ENCODE measurements around the gene DOK6. TPM values are rescaled to one million over a fixed set of nuclear protein-coding genes. Genes with fewer than 3 reads are reported as not detected.

DOK6 gene
- polyA plus RNA-seq, 4 donors = 15.5 to 18.1 (median 17.0) TPM

GRCh38 chr18:69725855-69726508 is 325.3 kb downstream of the DOK6 start:
- no peak for DNase-seq (ENCODE audit: low read depth in 4 of 4, low spot score in 2 of 4)

DNA sequence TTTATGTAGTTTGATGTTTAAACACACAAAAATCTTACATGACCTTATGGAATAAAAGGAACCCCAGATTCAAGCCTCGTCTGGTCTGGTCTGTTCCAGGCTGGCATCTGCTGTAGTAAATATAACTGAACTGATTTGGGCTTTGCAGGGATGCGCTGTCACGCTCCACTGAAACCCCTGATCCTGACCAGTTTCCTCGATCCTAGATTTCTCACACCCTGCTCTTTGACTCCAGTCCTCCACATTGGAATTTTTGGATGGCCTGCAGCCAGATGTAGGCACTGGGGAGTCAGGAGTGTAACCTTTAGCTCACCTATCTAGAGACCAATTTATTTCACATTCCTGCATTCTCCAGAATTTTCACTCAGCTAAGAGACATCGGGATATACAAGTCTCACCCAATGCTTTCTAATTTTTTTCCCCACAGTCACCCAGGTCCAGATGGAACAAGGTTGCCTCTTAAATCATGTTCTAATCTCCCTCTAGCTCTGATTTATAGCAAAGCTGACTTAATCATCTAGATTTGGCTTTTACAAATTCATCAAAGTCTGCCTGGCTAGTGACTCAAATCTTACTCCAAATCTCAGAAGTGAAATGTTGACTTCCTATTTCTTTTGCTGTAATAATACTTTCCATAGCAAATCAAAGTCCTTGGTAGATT is 327.4 kb downstream of the DOK6 start:
- no peak for DNase-seq (ENCODE audit: low read depth in 4 of 4, low spot score in 2 of 4)

DNA sequence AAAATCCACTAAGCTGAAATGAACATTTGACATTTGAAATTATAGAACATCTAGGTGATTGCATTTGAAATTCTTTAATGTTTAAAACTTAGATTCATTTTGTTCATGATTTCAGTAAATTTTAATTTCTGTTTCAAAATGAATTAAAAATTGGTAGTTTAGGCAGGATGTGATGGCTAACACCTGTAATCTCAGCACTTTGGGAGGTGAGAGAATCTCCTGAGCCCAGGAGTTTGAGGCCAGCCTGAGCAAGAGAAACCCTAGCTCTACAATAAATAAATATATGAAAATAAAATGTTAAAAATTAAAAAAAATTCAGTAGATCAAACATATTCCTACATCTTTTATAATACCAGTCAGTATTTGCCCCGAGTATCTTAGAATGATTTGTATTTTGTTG is 330.0 kb downstream of the DOK6 start:
- DNase-seq (ENCODE audit: low read depth in 4 of 4, low spot score in 2 of 4) = no peak

DNA sequence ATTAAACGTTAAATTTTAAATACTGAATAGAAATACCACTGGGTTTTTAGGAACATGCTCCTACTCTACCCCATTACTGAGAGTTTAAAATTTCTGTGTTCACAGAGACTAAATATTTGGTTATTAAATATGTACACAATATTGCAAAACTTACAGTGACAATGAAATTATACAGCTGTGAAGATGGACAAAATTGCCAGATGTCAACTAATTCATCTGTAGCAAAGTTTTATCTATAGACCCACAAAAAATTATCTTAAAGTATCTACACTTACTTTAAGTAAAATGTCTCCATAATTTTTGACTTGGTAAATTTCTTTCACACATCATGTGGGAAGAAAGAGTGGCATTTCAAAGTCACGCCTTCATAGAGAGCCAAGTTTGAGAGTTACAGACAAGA is 333.8 kb downstream of the DOK6 start:
- no peak for DNase-seq (ENCODE audit: low read depth in 4 of 4, low spot score in 2 of 4)

- DNase-seq (ENCODE audit: low read depth in 4 of 4, low spot score in 2 of 4) = no peak
These were observed 336.0 kb downstream of the DOK6 start for GRCh38 chr18:69736730-69737129.

DNA sequence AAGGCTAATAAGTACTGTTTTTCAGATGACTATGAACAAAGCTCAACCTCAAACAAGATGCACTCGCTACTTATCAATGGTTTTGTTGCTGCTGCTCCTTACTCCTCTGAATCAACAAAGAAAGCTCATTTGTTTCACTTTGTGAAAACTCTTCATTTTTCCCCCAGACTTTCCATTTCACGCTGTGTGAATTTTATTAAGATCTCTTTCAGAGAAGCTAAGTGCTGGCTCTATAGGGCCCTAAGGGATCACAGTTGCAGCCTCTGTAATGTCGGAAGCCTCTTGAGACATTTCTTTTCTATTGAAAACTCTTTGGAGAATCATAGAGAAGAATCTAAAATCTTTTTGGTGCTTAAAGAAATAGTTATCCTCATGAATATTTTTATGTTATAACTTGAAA is 337.2 kb downstream of the DOK6 start:
- DNase-seq (ENCODE audit: low read depth in 4 of 4, low spot score in 2 of 4) = no peak

GRCh38 chr18:69747388-69747787 is 346.7 kb downstream of the DOK6 start:
- DNase-seq (ENCODE audit: low read depth in 4 of 4, low spot score in 2 of 4) = no peak

DNA sequence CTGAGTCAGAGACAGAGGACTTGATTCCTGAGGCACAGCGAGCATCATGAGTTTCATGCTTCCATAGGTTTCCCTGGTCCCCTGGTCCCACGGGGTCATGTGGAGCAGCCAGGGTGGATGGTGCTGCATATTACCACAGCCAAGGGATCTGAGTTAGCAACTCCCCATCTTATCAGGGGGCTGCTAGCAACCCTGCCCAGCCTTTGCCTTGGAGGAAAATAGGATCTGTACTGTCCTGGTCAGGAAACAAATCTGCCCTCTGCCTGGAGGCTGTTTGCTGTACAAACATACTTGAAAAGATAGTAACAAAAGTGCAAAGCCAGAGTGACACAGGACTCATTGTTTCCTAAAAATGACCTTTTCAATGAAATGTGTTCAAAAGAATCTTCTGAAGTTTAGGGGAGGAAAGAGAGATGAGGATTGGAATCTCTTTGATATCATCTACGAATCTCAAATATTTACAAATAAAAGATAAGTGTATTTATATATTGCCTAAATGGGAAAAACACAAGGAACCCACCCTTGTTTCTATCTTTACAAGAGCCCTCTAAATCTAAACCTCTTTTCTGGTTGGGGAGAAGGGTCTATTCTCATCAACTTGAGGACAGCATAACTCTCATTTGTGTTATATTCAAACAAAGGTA is 352.2 kb downstream of the DOK6 start:
- no peak for DNase-seq (ENCODE audit: low read depth in 4 of 4, low spot score in 2 of 4)

- no peak for DNase-seq (ENCODE audit: low read depth in 4 of 4, low spot score in 2 of 4)
These were observed 353.4 kb downstream of the DOK6 start for GRCh38 chr18:69754108-69754507.

DNA sequence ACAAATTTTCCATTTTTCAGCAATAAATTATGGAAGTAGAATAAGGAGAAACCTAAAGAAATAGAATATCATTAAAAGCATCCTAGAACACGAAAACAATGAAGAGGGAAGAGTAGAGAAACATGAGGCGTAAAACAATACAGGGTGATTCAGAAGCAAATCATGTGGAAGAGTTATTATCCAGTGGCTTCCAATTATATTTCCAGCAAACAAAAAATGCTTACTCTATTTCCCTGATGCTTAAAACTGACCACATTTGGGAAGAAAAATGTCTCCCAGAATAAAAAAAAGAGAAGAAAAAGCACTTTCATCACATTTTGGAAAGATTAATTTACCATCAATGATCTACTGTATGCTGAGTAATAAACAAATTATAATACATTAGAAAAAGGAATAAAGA is 354.4 kb downstream of the DOK6 start:
- no peak for DNase-seq (ENCODE audit: low read depth in 4 of 4, low spot score in 2 of 4)

- DNase-seq (ENCODE audit: low read depth in 4 of 4, low spot score in 2 of 4) = no peak
These were observed 355.3 kb downstream of the DOK6 start for GRCh38 chr18:69755856-69756496.

GRCh38 chr18:69757733-69758132 is 357.0 kb downstream of the DOK6 start:
- no peak for DNase-seq (ENCODE audit: low read depth in 4 of 4, low spot score in 2 of 4)

DNA sequence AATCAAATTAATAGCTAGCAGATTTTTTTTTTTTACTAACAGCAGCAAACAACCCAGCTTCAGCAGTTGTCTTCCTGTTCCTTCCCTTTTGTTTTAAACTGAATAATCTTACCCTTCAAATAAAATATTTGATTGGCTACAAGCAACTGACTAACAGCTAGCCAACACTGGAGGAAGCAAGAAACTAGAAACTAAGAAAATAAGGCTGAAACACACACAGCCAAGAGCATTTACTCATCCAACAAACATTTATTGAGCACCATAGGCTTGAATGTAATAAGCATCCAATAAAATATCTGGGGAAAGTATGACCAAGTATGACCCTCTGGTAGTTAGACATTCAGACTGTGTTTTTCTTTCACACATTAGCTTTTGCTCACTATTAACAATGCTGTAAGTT is 357.8 kb downstream of the DOK6 start:
- no peak for DNase-seq (ENCODE audit: low read depth in 4 of 4, low spot score in 2 of 4)

- DNase-seq (ENCODE audit: low read depth in 4 of 4, low spot score in 2 of 4) = no peak
These were observed 358.4 kb downstream of the DOK6 start for GRCh38 chr18:69759046-69759445.

- DNase-seq (ENCODE audit: low read depth in 4 of 4, low spot score in 2 of 4) = no peak
These were observed 362.3 kb downstream of the DOK6 start for GRCh38 chr18:69763002-69763401.

DNA sequence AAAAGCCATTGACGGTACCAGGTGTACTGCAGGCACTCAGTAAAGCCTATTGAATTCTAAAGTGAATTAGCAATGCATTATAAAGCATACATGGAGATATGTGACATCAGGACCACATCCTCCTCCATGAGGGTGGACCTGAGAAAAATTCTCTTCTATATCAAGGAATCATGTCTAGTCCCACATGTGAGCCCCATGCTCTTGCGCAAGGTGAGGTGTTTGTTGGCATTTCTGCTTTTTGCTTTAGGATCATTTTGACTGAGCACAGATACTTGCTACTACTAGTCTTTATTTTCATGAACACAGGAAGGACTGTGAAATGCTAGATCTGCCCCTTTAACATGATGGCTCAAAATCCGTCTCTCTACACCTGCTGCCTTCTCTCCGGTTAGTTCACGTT is 363.1 kb downstream of the DOK6 start:
- no peak for DNase-seq (ENCODE audit: low read depth in 4 of 4, low spot score in 2 of 4)

DNA sequence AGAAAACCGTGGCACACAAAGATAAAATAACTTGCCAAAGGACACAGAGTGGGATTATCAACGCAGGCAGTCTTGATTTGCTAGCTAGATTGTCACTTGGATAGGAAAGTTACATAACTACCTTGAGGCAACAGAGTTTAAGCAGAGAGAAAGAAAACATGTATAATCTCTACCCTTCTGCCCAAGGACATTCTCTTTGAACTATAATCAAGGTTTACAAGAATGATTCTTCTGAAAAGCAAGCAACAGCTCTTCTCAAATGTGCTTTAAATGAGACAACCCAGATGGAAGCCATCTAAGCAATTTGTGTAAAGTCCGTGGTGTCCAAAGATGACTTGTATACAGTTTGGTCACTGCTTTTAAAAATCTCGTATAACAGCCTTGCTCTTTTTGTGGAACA is 369.6 kb downstream of the DOK6 start:
- DNase-seq (ENCODE audit: low read depth in 4 of 4, low spot score in 2 of 4) = no peak

GRCh38 chr18:69774831-69775230 is 374.1 kb downstream of the DOK6 start:
- DNase-seq (ENCODE audit: low read depth in 4 of 4, low spot score in 2 of 4) = no peak

GRCh38 chr18:69777248-69777647 is 376.6 kb downstream of the DOK6 start:
- DNase-seq (ENCODE audit: low read depth in 4 of 4, low spot score in 2 of 4) = no peak

DNA sequence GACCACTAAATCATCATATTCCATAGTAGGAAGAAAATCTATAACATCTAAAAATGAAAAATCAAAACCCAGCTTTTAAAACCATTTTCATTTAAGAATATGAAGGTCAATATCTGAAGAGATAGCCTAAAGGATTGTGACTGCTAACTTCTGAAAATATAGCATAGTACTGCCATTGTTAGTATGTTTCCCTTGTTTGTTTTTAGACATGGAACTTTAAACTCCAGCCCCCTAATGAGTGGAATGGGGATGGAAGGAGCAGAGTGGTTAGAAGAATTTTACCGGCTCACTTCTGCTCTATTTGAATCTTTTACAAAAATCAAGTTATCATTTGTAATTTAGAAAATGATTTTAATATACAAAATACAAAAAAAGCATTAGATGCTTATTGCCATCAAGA is 378.0 kb downstream of the DOK6 start:
- DNase-seq (ENCODE audit: low read depth in 4 of 4, low spot score in 2 of 4) = no peak

GRCh38 chr18:69780851-69781250 is 380.2 kb downstream of the DOK6 start:
- DNase-seq (ENCODE audit: low read depth in 4 of 4, low spot score in 2 of 4) = no peak

- DNase-seq (ENCODE audit: low read depth in 4 of 4, low spot score in 2 of 4) = no peak
These were observed 384.1 kb downstream of the DOK6 start for GRCh38 chr18:69784815-69785214.
